Prostate gland (tissue), 2 donors: ENCODE results near the gene TSPAN11.

Experiments used
- POLR2A ChIP-seq: fragments of 450-650 bp; IDR thresholded peaks from one replicate; pipeline ENCODE4 v1.6.1; 2016; ENCODE audit warnings: antibody characterized with exemption, mild to moderate bottlenecking
- POLR2AphosphoS5 ChIP-seq: sonication (generic); formaldehyde crosslinking; IDR thresholded peaks from one replicate; pipeline ENCODE4 v1.6.1; 2017; ENCODE audit warnings: antibody characterized with exemption
- TF ChIP-seq, protein P1 (sequence below), 4 experiments: fragments of 200-600 bp in 2 of 4; fragments of 450-650 bp in 2 of 4; sonication (generic) in 2 of 4; IDR thresholded peaks; 1 replicate in 3 of 4; 2 replicates in 1 of 4; pipeline ENCODE4 v1.5.1; 2016 to 2019; ENCODE audit warnings: antibody characterized with exemption in 4 of 4, mild to moderate bottlenecking in 2 of 4, moderate library complexity in 2 of 4

DNA sequence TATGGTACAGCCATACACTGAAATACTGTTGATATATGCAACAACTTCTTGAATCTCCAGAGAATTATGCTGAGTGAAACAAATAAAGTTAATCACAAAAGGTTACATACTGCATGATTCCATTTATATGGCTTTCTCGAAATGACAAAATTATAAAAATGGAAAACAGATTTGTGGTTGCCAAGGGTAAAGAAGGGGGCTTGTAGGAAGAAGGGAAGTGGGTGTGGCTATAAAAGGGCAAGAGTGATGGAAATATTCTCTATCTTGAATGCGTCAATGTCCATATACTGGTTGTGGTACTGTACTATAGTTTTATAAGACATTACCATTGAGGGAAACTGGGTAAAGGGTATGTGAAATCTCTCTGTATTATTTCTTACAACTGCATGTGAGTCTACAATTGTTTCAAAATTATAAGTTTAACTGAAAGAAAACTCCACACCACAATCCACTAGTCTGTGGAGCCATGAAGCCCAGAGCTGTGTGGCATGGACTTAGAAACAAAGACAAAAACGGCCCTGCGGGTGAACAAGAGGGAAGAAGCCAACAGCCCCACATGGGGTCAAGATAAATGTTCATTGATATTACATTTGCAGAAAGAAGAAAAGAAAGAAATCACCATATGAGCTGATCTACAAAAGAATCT, 18.3 kb upstream of the TSPAN11 start:
- no peak for TF ChIP-seq POLR2A
- TF ChIP-seq, protein P1, sequence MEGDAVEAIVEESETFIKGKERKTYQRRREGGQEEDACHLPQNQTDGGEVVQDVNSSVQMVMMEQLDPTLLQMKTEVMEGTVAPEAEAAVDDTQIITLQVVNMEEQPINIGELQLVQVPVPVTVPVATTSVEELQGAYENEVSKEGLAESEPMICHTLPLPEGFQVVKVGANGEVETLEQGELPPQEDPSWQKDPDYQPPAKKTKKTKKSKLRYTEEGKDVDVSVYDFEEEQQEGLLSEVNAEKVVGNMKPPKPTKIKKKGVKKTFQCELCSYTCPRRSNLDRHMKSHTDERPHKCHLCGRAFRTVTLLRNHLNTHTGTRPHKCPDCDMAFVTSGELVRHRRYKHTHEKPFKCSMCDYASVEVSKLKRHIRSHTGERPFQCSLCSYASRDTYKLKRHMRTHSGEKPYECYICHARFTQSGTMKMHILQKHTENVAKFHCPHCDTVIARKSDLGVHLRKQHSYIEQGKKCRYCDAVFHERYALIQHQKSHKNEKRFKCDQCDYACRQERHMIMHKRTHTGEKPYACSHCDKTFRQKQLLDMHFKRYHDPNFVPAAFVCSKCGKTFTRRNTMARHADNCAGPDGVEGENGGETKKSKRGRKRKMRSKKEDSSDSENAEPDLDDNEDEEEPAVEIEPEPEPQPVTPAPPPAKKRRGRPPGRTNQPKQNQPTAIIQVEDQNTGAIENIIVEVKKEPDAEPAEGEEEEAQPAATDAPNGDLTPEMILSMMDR (IDR thresholded peaks at IDR 0.05), result no peak
- TF ChIP-seq POLR2AphosphoS5, result no peak
